ENCODE measurements around the gene C3orf52.
A peak's percentile ranks its signal among the peaks of the same experiment; 100 is the strongest.

C3orf52 gene

DNA sequence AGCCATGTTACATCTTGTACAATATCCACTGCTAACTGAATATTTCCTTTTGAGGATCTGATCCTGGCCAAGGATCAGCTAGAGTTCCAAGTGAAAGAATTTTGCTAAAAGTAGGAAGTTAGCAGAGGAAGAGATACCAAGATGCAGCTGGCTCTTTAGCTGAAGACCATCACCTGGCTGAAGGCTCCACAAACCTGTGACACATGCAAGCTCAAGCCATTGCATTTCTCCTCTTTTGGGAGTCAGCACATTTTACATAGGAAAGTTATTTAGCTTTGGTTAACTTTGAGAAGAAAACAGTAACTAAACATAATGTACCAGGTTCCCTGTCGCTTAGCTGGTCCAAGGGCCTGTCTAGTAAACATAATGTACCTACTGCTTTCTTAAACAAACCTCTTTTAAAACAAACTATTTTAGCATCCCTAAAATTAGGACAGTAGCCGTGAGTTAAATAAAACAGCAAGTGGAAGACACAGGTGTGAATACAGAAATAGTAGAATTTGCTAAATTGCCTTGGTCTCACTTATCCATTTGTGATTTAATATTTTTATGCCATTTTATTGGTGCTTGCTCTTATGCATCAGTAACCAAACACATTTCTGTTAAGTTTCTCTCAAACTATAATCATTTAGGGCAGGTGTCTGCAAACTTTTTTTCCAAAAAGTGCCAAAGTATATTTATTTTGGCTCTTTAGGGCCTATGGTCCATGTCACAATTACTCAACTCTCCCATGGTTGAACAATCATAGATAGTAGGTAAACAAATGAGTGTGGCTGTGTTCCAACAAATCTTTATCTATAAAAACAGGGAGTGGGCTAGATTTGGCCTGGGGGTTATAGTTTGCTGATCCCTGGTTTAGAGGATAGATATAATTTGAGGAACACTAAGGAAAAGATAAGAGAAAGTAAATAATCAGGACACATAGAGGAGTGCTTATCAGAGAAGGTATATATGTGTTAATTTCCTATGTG, 35.7 kb downstream of the C3orf52 start:
- peak; percentile 29 for DNase-seq

- DNase-seq = no peak
Measured at GRCh38 chr3:112122870-112123269, 36.7 kb downstream of the C3orf52 start.

- no peak for DNase-seq
Measured at GRCh38 chr3:112123548-112123947, 37.4 kb downstream of the C3orf52 start.

- no peak for DNase-seq
Measured at GRCh38 chr3:112124907-112125607, 38.9 kb downstream of the C3orf52 start.

GRCh38 chr3:112126511-112126911, 40.3 kb downstream of the C3orf52 start:
- no peak for DNase-seq

DNA sequence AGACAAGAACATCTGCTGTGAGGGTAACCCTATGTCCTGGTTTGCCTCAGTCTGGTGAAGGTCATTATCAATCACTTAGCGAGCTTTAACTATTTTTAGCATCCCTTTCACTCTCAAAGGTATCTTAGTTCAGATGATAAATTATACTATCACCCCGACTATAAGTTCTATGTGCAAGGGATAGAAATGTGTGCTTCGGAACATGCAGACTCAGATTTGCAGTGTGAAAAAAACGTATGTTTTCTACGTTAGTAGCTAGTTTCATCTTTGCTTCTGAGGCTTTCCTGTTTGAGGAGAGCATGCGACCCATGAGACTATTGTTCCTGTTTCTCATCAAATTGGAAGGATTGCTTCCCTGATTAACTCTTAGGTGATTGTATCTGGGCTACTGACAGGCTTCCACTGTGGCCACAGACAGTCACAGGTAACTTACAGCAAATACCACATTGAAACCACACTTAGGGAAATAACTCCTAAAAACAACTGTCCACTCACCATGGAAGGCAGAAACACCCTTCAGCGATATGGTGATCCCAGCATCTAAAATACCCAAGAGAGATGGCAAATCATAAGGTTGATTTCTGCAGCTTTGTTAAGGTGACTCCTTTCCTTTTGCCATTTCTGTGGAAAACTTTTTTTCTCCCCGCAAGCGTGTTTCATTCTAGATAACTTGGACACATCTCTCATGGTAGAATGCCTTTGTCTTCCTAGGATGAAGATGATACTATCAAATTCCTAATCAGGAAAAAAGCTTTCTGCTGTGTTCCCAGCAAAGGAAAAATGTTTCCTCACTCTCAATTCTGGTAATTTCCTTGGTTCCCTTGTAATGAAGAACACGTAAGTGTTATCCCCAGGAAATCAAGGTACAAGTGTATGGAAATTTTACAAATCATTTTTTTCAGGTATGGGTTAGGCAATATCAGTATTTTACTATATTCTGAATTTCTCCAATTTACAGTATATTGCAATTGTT, 41.6 kb downstream of the C3orf52 start:
- DNase-seq = no peak

GRCh38 chr3:112128843-112129727, 42.9 kb downstream of the C3orf52 start:
- DNase-seq = peak; percentile 32

- DNase-seq = no peak
Measured at GRCh38 chr3:112129925-112130637, 43.9 kb downstream of the C3orf52 start.

GRCh38 chr3:112130638-112130993, 44.4 kb downstream of the C3orf52 start:
- DNase-seq = no peak

GRCh38 chr3:112131111-112131510, 44.9 kb downstream of the C3orf52 start:
- DNase-seq = no peak

DNA sequence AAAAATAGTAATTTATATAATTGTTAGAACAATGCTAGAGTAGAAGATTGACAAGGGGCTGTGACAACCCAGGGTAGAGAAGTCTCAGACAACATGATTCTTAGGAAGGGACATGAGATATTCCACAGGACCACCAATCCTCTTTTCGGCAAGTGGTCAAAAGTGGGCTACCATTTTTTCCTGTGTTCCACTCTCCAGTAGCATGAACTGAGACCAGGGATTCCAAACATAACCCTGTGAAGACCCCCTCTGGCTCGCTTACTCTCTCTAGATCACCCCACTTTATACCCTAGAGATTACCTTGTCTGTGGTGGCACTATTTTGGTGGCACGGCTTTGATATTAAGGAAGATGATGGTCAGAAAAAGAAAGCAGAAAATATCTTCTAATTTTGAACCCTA, 45.9 kb downstream of the C3orf52 start:
- no peak for DNase-seq

GRCh38 chr3:112132554-112132953, 46.4 kb downstream of the C3orf52 start:
- no peak for DNase-seq

- peak; percentile 77 for DNase-seq
Measured at GRCh38 chr3:112132975-112133448, 46.8 kb downstream of the C3orf52 start, which contains the start of gene GCSAM. GCSAM (minus strand) TSS chr3:112133248; CDS start chr3:112133120, 128 bp downstream.

GRCh38 chr3:112133626-112134334, 47.6 kb downstream of the C3orf52 start:
- no peak for DNase-seq

DNA sequence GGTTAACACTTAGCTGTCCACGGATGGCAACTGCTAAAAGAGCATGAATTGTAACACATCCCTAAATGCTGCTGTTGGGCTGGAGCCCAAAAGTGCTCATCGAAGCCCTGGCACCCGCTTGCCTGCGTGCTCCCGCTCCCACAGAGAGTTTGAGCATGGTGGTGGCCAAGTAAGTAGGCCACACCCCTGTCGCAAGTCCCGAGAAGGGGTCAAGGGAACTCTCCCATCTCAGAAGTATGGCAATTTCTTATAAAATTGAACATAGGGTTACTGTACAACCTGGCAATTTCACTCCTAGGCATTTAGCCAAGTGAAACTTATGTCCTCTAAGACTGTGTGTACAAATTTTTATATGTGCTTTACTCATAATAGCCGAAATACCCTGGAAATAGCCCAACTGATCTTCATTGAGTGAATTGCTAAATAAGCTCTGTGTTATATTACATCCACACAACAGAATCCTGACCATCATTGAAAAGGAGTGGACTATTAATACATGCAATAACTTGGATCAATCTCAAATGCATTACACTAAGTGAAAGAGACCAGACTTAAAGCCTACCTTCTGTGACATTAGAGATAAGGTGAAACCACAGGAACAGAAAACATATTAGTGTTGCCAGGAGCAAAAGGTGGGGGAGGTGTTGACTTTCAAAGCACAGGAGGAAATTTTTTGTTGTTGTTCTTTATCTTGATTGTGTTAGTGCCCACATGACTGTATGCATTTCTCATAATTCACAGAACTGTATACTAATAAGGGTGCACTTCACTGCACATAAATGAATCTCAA, 48.3 kb downstream of the C3orf52 start:
- peak; percentile 42 for DNase-seq

- no peak for DNase-seq
Measured at GRCh38 chr3:112136046-112136445, 49.9 kb downstream of the C3orf52 start.

DNA sequence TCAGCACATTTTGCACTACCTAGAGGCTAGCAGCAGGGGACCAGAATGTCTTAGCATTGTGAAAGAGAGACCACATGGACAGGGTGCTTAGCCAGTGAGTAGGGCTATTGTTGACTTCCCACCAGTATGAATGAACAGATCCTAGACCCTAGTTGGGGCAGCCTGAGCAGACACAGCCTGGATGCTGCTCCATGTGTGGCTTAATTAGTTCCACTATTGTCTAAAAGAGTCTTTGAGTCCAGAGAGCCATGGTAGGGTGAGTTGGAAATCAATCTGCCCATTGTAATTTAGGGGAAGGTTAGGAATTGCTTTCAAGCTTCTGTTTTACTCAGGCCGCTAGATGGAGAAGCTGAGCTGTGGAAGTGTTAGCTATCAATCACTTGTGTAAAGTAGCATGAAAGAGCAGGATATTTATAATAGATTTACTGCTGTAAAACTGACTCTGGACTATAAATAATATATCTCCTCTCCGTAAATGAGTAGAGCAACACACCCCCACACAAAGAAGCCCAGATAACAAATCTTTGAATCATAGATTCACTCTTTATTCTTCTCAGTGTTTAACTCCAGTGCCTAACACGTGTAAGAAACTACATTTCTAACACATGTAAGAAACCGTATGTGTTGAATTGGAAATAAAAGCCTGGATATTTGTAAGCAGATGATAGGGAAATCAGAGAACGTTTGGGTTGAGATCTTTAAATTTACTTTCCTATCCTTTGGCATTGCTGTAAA, 50.9 kb downstream of the C3orf52 start:
- peak; percentile 56 for DNase-seq

DNA sequence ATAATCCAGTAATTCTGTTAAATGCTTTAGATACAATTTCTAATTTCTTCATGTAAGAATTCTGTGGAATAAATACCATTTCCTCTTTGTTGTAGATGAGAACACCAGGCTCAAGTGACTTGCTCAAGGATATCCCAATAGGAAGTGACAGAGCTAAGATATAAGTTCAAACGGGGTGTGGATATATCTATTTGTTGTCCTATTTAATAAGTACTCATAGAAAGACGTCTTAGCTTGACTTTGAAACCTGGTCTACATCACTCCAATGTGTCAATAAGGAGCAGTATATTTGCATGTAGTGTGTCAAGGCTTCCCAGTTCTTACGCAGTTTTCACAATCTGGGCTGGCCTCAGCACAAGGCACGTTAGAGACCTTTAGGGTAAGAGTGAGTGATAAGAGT, 51.6 kb downstream of the C3orf52 start:
- no peak for DNase-seq

Measured in RPMI8226 (cell line).